NB4 (cell line): Measurements from ENCODE around the gene CCDC81.

ENCODE experiments used
- POLR2A ChIP-seq: IDR thresholded peaks from 2 replicates; pipeline ENCODE4 v1.6.1; 2011; ENCODE audit warnings: mild to moderate bottlenecking; ENCODE audit not compliant: insufficient read length; ENCODE audit errors: extremely low read depth
- TF ChIP-seq, protein P1 (sequence below): IDR thresholded peaks from one replicate; pipeline ENCODE4 v1.5.1; 2012; ENCODE audit warnings: low read depth, low read length

- TF ChIP-seq, protein P1, sequence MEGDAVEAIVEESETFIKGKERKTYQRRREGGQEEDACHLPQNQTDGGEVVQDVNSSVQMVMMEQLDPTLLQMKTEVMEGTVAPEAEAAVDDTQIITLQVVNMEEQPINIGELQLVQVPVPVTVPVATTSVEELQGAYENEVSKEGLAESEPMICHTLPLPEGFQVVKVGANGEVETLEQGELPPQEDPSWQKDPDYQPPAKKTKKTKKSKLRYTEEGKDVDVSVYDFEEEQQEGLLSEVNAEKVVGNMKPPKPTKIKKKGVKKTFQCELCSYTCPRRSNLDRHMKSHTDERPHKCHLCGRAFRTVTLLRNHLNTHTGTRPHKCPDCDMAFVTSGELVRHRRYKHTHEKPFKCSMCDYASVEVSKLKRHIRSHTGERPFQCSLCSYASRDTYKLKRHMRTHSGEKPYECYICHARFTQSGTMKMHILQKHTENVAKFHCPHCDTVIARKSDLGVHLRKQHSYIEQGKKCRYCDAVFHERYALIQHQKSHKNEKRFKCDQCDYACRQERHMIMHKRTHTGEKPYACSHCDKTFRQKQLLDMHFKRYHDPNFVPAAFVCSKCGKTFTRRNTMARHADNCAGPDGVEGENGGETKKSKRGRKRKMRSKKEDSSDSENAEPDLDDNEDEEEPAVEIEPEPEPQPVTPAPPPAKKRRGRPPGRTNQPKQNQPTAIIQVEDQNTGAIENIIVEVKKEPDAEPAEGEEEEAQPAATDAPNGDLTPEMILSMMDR: no peak
- no peak for TF ChIP-seq POLR2A
These were observed 56.6 kb downstream of the CCDC81 start for GRCh38 chr11:86431258-86431657.
